Fibroblast of pulmonary artery (primary cell): Measurements from ENCODE around the gene LRCH1.
A peak's percentile ranks its signal among the peaks of the same experiment; 100 is the strongest.

Source experiments
- DNase-seq: peaks from one replicate; pipeline ENCODE4 v3.0.0-alpha.2; 2010; ENCODE audit warnings: low read depth
- H3K4me3 ChIP-seq: replicated peaks from 2 replicates; pipeline ENCODE4 v1.5.1; 2011; ENCODE audit warnings: low read depth, mild to moderate bottlenecking, control low read depth, low read length, moderate library complexity
- TF ChIP-seq, protein P1 (sequence below): IDR thresholded peaks from 2 replicates; pipeline ENCODE4 v1.5.1; 2011; ENCODE audit warnings: mild to moderate bottlenecking, control low read depth, low read length, inconsistent platforms; ENCODE audit errors: missing control alignments

Gene LRCH1

DNA sequence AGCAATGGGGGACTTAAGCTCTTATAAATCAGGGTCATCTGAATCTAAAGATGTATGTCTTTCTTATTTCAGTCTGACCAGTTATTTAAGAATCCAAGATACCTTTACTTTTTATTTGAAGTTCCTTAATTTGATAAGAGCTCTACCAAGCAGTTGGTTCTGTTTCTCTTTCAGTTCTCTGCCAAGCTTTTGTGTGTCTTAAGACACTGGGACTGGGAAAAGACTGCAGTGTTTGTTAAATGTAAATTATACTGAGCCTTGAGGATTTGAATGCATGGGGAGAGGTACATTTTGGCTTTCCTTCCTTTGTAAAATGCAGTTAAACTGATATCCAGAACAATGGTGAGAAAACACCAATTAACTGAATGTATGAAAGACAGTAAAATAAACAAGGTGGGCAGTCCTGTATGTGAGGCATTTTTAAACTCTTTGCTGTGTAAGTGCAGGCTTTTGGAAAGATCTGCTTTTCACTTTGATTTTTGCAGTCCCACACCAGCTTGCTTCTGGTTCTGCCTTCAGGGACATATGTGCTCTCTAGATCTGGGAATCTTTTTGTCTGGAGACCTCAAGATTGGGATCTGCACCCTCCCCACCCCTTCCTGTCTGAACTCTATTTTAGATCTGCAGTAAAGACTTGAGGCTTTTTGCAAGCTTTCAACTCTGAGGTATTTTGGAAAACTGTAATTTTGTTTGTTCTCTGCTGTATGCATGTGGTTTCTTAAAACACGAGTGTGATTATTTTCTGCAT is 77.6 kb downstream of the LRCH1 start:
- TF ChIP-seq, protein P1, sequence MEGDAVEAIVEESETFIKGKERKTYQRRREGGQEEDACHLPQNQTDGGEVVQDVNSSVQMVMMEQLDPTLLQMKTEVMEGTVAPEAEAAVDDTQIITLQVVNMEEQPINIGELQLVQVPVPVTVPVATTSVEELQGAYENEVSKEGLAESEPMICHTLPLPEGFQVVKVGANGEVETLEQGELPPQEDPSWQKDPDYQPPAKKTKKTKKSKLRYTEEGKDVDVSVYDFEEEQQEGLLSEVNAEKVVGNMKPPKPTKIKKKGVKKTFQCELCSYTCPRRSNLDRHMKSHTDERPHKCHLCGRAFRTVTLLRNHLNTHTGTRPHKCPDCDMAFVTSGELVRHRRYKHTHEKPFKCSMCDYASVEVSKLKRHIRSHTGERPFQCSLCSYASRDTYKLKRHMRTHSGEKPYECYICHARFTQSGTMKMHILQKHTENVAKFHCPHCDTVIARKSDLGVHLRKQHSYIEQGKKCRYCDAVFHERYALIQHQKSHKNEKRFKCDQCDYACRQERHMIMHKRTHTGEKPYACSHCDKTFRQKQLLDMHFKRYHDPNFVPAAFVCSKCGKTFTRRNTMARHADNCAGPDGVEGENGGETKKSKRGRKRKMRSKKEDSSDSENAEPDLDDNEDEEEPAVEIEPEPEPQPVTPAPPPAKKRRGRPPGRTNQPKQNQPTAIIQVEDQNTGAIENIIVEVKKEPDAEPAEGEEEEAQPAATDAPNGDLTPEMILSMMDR: no peak
- no peak overlapping the region for H3K4me3 ChIP-seq
- DNase-seq: no peak

DNA sequence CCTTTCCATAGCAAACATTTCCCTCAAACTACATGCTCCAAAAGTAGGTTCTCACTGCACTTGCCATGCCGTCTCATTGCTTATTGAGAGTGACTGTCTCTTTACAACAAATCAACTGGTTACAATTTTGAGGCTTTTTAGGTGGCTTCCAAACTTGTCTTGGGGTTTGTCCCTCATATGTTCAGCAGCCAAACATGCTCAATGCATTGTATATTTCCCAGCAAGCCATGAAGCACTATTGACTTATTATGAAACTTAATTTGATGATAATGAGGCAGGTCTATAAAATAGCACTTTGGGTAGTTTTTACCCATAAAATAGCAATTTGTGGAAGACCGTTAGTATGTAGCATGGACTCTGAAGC is 78.2 kb downstream of the LRCH1 start:
- no peak overlapping the region for H3K4me3 ChIP-seq
- no peak for DNase-seq
- TF ChIP-seq, protein P1: no peak

DNA sequence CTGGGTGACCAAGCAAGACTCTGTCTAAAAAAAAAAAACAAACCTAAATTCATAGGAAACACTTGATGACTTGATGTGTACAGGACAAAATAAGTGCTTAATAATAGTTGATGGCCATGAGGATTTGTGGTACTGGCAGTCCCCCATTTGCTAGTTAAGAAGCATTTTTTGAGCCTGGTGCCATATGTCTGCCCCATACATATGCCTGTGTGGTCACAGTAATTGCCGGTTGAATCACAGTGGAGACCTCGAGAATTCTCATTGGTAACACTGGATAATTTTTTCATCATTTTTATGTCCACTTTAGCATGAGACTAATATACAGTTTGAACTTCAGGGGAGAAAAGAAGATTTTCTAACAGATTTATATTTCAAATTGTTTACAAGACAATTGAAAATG is 79.2 kb downstream of the LRCH1 start:
- no peak for DNase-seq
- TF ChIP-seq, protein P1: no peak
- H3K4me3 ChIP-seq: no peak overlapping the region

DNA sequence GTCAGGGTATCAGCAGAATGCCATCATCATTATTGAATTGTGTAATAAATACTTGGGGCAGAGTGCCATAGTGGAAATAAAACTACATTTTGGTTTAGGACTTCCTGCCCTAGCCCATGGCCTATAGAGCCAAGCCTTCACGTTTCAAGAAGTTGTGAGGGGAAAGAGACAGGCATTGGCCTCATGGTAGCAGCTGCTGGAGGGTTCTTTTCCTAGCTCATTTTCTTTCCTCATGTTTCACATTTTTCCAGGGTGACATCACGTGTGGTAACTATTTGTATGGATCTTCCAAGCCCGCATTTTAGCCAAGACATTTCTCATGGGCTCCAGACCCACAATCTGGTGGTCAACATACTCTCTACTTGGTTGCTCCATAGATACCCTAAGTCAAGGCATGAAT is 80.4 kb downstream of the LRCH1 start:
- peak; percentile 81 for DNase-seq
- TF ChIP-seq, protein P1: no peak

DNA sequence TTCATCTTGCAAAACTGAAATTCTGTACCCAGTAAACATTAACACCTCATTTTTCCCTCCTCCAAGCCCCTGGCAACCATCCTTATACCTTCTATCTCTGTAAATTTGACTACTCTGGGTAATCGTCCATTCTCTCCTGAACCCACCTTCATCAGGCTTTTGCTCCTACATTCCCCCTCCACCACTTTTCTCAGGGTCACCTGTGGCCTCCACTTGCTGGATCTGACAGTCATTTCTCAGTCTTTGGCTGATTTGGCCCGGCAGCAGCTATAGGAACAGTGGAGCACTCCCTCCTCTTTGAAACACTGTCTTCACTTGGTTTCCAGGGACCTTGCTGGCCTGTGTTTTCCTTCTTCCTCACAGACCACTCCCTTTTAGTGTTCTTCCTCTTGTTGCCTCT is 83.5 kb downstream of the LRCH1 start:
- no peak overlapping the region for H3K4me3 ChIP-seq
- no peak for DNase-seq
- TF ChIP-seq, protein P1: no peak

More for the DNA sequence above, 80.4 kb downstream of the LRCH1 start:
- no peak overlapping the region for H3K4me3 ChIP-seq

DNA sequence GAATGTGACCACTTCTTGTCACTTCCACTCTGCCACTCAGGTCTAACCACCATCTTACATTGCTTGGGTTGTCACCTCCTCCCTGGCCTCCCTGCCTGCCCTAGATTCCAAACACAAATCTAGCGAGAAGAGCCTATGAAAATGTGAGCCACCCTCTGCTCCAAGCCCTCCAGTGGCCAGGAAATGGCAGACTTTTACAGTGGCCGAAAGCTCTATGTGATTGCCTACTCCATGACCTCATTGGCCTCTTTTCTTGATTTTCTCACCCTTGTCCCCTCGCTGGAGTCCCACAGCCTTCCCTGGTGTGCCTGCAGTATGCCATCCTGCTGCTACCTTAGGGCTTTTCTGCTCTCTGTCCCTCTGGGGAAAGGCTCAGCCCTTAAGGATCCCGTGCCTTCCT is 84.2 kb downstream of the LRCH1 start:
- no peak overlapping the region for H3K4me3 ChIP-seq

More for the DNA sequence above, 84.2 kb downstream of the LRCH1 start:
- DNase-seq: no peak
- TF ChIP-seq, protein P1: no peak
